Tibial nerve (tissue), 4 donors: ENCODE data around the gene TNIK.

Experiments used
- EP300 ChIP-seq, 2 donors: sonication (generic); formaldehyde crosslinking; IDR thresholded peaks; one replicate each; pipeline ENCODE4 v1.6.1; 2017; ENCODE audit warnings: antibody characterized with exemption in 2 of 2, mild to moderate bottlenecking in 1 of 2
- POLR2A ChIP-seq, 2 donors: fragments of 450-650 bp; IDR thresholded peaks; one replicate each; pipeline ENCODE4 v1.6.1; 2017; ENCODE audit warnings: antibody characterized with exemption in 2 of 2, mild to moderate bottlenecking in 2 of 2, moderate library complexity in 2 of 2
- TF ChIP-seq, protein P1 (sequence below), 5 experiments: fragments of 200-600 bp in 3 of 5; fragments of 450-650 bp in 2 of 5; sonication (generic) in 3 of 5; IDR thresholded peaks; one replicate each; pipeline ENCODE4 v1.5.1; 2016 to 2019; ENCODE audit warnings: antibody characterized with exemption in 5 of 5, mild to moderate bottlenecking in 3 of 5, moderate library complexity in 2 of 5

DNA sequence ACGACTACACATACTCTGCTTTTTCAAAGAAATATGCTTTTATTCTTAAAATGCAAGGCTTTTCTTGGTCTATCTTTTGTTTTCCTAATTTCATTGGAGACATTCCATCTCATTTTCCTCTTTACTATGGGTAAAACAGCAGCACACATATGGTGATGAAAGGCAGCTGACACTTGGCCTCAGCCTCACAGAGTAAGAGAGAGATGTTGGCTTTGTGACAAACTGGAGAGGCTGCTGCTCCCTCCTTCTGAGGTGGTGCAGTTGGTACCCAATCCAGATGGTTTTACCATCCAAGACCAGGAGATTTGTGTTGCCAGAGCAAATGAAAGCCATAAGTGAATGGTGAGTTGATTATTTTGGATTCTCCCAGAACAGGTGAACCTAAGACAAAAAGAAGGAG lies 420.5 kb downstream of the TNIK start:
- TF ChIP-seq, protein P1, sequence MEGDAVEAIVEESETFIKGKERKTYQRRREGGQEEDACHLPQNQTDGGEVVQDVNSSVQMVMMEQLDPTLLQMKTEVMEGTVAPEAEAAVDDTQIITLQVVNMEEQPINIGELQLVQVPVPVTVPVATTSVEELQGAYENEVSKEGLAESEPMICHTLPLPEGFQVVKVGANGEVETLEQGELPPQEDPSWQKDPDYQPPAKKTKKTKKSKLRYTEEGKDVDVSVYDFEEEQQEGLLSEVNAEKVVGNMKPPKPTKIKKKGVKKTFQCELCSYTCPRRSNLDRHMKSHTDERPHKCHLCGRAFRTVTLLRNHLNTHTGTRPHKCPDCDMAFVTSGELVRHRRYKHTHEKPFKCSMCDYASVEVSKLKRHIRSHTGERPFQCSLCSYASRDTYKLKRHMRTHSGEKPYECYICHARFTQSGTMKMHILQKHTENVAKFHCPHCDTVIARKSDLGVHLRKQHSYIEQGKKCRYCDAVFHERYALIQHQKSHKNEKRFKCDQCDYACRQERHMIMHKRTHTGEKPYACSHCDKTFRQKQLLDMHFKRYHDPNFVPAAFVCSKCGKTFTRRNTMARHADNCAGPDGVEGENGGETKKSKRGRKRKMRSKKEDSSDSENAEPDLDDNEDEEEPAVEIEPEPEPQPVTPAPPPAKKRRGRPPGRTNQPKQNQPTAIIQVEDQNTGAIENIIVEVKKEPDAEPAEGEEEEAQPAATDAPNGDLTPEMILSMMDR (IDR thresholded peaks at IDR 0.05), result no peak
- TF ChIP-seq EP300 (IDR thresholded peaks at IDR 0.05) (no peak), POLR2A (IDR thresholded peaks at IDR 0.05) (no peak)
